Activated CD4-positive, alpha-beta T cell treated with anti-CD3 and anti-CD28 coated beads, Interleukin-2, Interleukin-4, amounts not matched to agents 100 ng/mL and 50 ng/mL, durations not matched to agents 16 hours and 8 hours (primary cell): ENCODE data around the gene ZRSR2.
A peak's percentile ranks its signal among the peaks of the same experiment; 100 is the strongest.

Experiments used
- DNase-seq: peaks from one replicate; pipeline ENCODE4 v3.0.0-alpha.2; 2020; ENCODE audit warnings: low spot score

The ZRSR2 gene

GRCh38 chrX:15853586-15854079 lies 63.3 kb downstream of the ZRSR2 start:
- no peak for DNase-seq

GRCh38 chrX:15854080-15854655 lies 63.9 kb downstream of the ZRSR2 start:
- peak; percentile 25 for DNase-seq

GRCh38 chrX:15854712-15855567 lies 64.7 kb downstream of the ZRSR2 start, which contains the start of gene AP1S2:
TSS of gene AP1S2 (minus strand) at chrX:15854813. CDS start at chrX:15852524, 2,289 bp downstream.
- DNase-seq = peak; percentile 98

- no peak for DNase-seq
Observed at GRCh38 chrX:15855568-15856221, 65.4 kb downstream of the ZRSR2 start.

- DNase-seq = no peak
Observed at GRCh38 chrX:15856222-15856587, 65.9 kb downstream of the ZRSR2 start.

GRCh38 chrX:15856636-15857035 lies 66.4 kb downstream of the ZRSR2 start:
- no peak for DNase-seq

- no peak for DNase-seq
Observed at GRCh38 chrX:15858051-15858450, 67.8 kb downstream of the ZRSR2 start.

GRCh38 chrX:15860921-15861320 lies 70.6 kb downstream of the ZRSR2 start:
- no peak for DNase-seq

GRCh38 chrX:15864023-15864422 lies 73.7 kb downstream of the ZRSR2 start:
- DNase-seq = no peak

GRCh38 chrX:15864629-15865028 lies 74.3 kb downstream of the ZRSR2 start:
- DNase-seq = no peak

GRCh38 chrX:15866147-15866546 lies 75.9 kb downstream of the ZRSR2 start:
- DNase-seq = no peak

- DNase-seq = no peak
Observed at GRCh38 chrX:15869695-15870094, 79.4 kb downstream of the ZRSR2 start.

- DNase-seq = no peak
Observed at GRCh38 chrX:15870310-15870709, 80.0 kb downstream of the ZRSR2 start.
